Nephron (organoid): ENCODE data around the gene SPINK4.

ENCODE experiments used
- H3K27ac Mint-ChIP-seq, 3 experiments: 2 replicates each; pipeline ENCODE4 v1.8.0; 2020; ENCODE audit warnings: mixed read lengths in 3 of 3, mild to moderate bottlenecking in 2 of 3, moderate library complexity in 1 of 3
- H3K27me3 Mint-ChIP-seq: 2 replicates; pipeline ENCODE4 v1.8.0; 2021; ENCODE audit warnings: low read depth, mild to moderate bottlenecking, moderate library complexity, mixed read lengths
- H3K36me3 Mint-ChIP-seq: 2 replicates; pipeline ENCODE4 v1.8.0; 2020; ENCODE audit warnings: low read depth, mixed read lengths
- H3K4me1 Mint-ChIP-seq: 2 replicates; pipeline ENCODE4 v1.8.0; 2020; ENCODE audit warnings: mixed read lengths
- H3K4me3 Mint-ChIP-seq, 3 experiments: 2 replicates each; pipeline ENCODE4 v1.8.0; 2020; ENCODE audit warnings: mild to moderate bottlenecking in 3 of 3, mixed read lengths in 3 of 3, moderate library complexity in 2 of 3
- H3K9me3 Mint-ChIP-seq: 2 replicates; pipeline ENCODE4 v1.8.0; 2020; ENCODE audit warnings: mixed read lengths
- CTCF ChIP-seq, 3 experiments: fragments of 200-600 bp; sonication (generic); IDR thresholded peaks; one replicate each; pipeline ENCODE4 v1.5.0; 2021; ENCODE audit warnings: antibody characterized with exemption in 3 of 3; ENCODE audit not compliant: unreplicated experiment in 3 of 3

The SPINK4 gene

GRCh38 chr9:33290247-33291030, 50.5 kb downstream of the SPINK4 start, which contains the start of gene NFX1:
TSS of gene NFX1 (plus strand) at chr9:33290516. CDS start at chr9:33290573, 57 bp downstream.
- Mint-ChIP-seq H3K4me3 (peak within 1 kb of the TSS; percentile 96 to 99 (median 98)), H3K27ac (peak within 1 kb of the TSS; percentile 97 to 100 (median 98)), H3K36me3 (peaks cover 18% of the 10 kb centered on the region), H3K9me3 (no peaks in the 10 kb centered on the region), H3K27me3 (no peaks in the 10 kb centered on the region), H3K4me1 (peaks cover 30% of the 10 kb centered on the region)
- no peak for TF ChIP-seq CTCF (IDR thresholded peaks at IDR 0.05; ENCODE audit: unreplicated experiment in 3 of 3)

GRCh38 chr9:33291031-33291397, 51.0 kb downstream of the SPINK4 start:
- TF ChIP-seq CTCF (IDR thresholded peaks at IDR 0.05; ENCODE audit: unreplicated experiment in 3 of 3) = no peak
- H3K27ac Mint-ChIP-seq = peak overlapping the region; percentile 97 to 100 (median 98)
- H3K36me3 Mint-ChIP-seq = peaks cover 22% of the 10 kb centered on the region
- no peaks in the 10 kb centered on the region for H3K9me3 Mint-ChIP-seq
- H3K27me3 Mint-ChIP-seq = no peaks in the 10 kb centered on the region
- H3K4me1 Mint-ChIP-seq = peaks cover 30% of the 10 kb centered on the region
- H3K4me3 Mint-ChIP-seq = peak overlapping the region; percentile 96 to 99 (median 98)

DNA sequence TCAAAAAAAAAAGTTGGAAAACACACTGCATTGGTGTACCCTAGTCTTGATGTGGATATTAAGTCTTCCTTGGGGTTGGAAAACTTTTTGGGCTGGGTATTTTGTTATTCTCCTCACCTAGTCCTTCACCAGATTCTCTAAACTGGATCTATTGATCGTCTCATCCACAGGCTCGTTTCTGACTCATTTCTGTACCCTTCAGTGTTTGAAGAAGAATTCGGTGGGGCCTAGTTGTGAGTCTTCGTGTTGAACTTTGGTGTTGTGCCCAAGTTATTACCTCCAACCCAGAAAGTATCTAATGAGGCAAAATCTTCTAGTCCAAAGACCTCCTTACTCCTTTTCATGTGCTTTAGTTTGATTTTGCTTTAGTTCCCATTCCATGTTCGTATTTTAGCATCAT, 51.9 kb downstream of the SPINK4 start:
- Mint-ChIP-seq H3K27me3 (no peaks in the 10 kb centered on the region), H3K36me3 (peaks cover 29% of the 10 kb centered on the region), H3K4me1 (peaks cover 33% of the 10 kb centered on the region), H3K27ac (peak overlapping the region; percentile 36 to 74 (median 71)), H3K4me3 (peak overlapping the region; percentile 96 to 99 (median 98)), H3K9me3 (no peaks in the 10 kb centered on the region)
- no peak for TF ChIP-seq CTCF (IDR thresholded peaks at IDR 0.05; ENCODE audit: unreplicated experiment in 3 of 3)

GRCh38 chr9:33293782-33294181, 53.8 kb downstream of the SPINK4 start:
- H3K9me3 Mint-ChIP-seq = no peaks in the 10 kb centered on the region
- no peaks in the 10 kb centered on the region for H3K27me3 Mint-ChIP-seq
- H3K4me1 Mint-ChIP-seq = peaks cover 47% of the 10 kb centered on the region
- H3K4me3 Mint-ChIP-seq = peak overlapping the region in 1 of 3 experiments; percentile 96
- no peak for TF ChIP-seq CTCF (IDR thresholded peaks at IDR 0.05; ENCODE audit: unreplicated experiment in 3 of 3)
- no peak overlapping the region for H3K27ac Mint-ChIP-seq
- H3K36me3 Mint-ChIP-seq = peaks cover 46% of the 10 kb centered on the region

DNA sequence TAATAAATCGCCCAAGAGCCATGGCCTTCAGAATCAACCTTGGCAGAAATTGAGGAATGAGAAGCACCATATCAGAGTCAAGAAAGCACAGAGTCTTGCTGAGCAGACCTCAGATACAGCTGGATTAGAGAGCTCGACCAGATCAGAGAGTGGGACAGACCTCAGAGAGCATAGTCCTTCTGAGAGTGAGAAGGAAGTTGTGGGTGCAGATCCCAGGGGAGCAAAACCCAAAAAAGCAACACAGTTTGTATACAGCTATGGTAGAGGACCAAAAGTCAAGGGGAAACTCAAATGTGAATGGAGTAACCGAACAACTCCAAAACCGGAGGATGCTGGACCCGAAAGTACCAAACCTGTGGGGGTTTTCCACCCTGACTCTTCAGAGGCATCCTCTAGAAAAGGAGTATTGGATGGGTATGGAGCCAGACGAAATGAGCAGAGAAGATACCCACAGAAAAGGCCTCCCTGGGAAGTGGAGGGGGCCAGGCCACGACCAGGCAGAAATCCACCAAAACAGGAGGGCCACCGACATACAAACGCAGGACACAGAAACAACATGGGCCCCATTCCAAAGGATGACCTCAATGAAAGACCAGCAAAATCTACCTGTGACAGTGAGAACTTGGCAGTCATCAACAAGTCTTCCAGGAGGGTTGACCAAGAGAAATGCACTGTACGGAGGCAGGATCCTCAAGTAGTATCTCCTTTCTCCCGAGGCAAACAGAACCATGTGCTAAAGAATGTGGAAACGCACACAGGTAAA, 54.9 kb downstream of the SPINK4 start:
- peaks cover 47% of the 10 kb centered on the region for H3K4me1 Mint-ChIP-seq

More for the DNA sequence above, 54.9 kb downstream of the SPINK4 start:
- H3K9me3 Mint-ChIP-seq = no peaks in the 10 kb centered on the region
- peaks cover 53% of the 10 kb centered on the region for H3K36me3 Mint-ChIP-seq
- H3K27me3 Mint-ChIP-seq = no peaks in the 10 kb centered on the region
- no peak for TF ChIP-seq CTCF (IDR thresholded peaks at IDR 0.05; ENCODE audit: unreplicated experiment in 3 of 3)
- no peak overlapping the region for H3K4me3 Mint-ChIP-seq
- H3K27ac Mint-ChIP-seq = no peak overlapping the region
